IMR-90 (cell line): ENCODE measurements around the gene TCFL5. TPM values are rescaled to one million over a fixed set of nuclear protein-coding genes. Genes with fewer than 3 reads are reported as not detected.

Source experiments
- ATAC-seq: fragments of 200-7000 bp; cut with Tn5 transposase; 2 replicates; pipeline ENCODE4 v1.9.1; 2020; ENCODE audit warnings: low read depth, mild to moderate bottlenecking, moderate library complexity
- BruUV-seq: library from RNA; stranded (reverse); fragments of 400-500 nt; replicated peaks from 2 replicates; lab custom pipeline; 2021; lab: Mats Ljungman, UMichigan
- CTCF ChIA-PET: fragments of 300-600 bp; formaldehyde crosslinking; extraction: SDS; loops from one replicate; lab custom pipeline; 2021; ENCODE audit warnings: antibody characterized with exemption; lab: Yijun Ruan, JAX
- POLR2A ChIA-PET: fragments of 300-600 bp; sonication (Branson Sonifier 250); formaldehyde crosslinking; loops from one replicate; lab custom pipeline; 2022; ENCODE audit warnings: antibody characterized with exemption; ENCODE audit not compliant: unreplicated experiment; lab: Charles Lee
- DNase-seq: peaks from one replicate; pipeline ENCODE4 v3.0.0; 2013
- H2AFZ ChIP-seq: replicated peaks from 2 replicates; pipeline ENCODE3; 2013; ENCODE audit warnings: low read length, mild to moderate bottlenecking; ENCODE audit not compliant: poor library complexity
- H2AK5ac ChIP-seq: 2 replicates; pipeline ENCODE4 v1.6.1; 2013; ENCODE audit warnings: low read depth, low read length, inconsistent platforms
- H2AK9ac ChIP-seq: replicated peaks from 2 replicates; pipeline ENCODE3; 2013; ENCODE audit warnings: mild to moderate bottlenecking, low read depth, low read length, moderate library complexity; ENCODE audit not compliant: poor library complexity
- H2BK120ac ChIP-seq: 2 replicates; pipeline ENCODE4 v1.6.1; 2013; ENCODE audit warnings: low read depth, low read length, inconsistent platforms
- H2BK15ac ChIP-seq: 3 replicates; pipeline ENCODE4 v1.6.1; 2013; ENCODE audit warnings: low read depth, low read length, inconsistent platforms
- H2BK20ac ChIP-seq: 2 replicates; pipeline ENCODE4 v1.6.1; 2013; ENCODE audit warnings: low read depth, mild to moderate bottlenecking, inconsistent platforms, low read length, moderate library complexity
- H2BK5ac ChIP-seq: 2 replicates; pipeline ENCODE4 v1.6.1; 2013; ENCODE audit warnings: mild to moderate bottlenecking, low read depth, low read length, inconsistent platforms; ENCODE audit not compliant: poor library complexity, severe bottlenecking
- H3K14ac ChIP-seq: replicated peaks from 2 replicates; pipeline ENCODE4 v1.6.1; 2013; ENCODE audit warnings: low read depth, low read length, inconsistent platforms
- H3K18ac ChIP-seq: 2 replicates; pipeline ENCODE4 v1.6.1; 2013; ENCODE audit warnings: low read depth, low read length, control low read depth
- H3K23ac ChIP-seq: 2 replicates; pipeline ENCODE4 v1.6.1; 2013; ENCODE audit warnings: low read depth, low read length, inconsistent platforms
- H3K27ac ChIP-seq: 2 replicates; pipeline ENCODE4 v1.5.1; 2013; ENCODE audit warnings: mild to moderate bottlenecking, control low read depth, low read length; ENCODE audit not compliant: insufficient read depth
- H3K27me3 ChIP-seq: 2 replicates; pipeline ENCODE4 v1.6.1; 2013; ENCODE audit warnings: low read length; ENCODE audit not compliant: control insufficient read depth, insufficient read depth
- H3K36me3 ChIP-seq: 2 replicates; pipeline ENCODE4 v1.6.1; 2013; ENCODE audit warnings: low read length, mixed read lengths; ENCODE audit not compliant: control insufficient read depth, insufficient read depth
- H3K4ac ChIP-seq: 2 replicates; pipeline ENCODE4 v1.6.1; 2013; ENCODE audit warnings: low read depth, low read length, inconsistent platforms
- H3K4me1 ChIP-seq: 2 replicates; pipeline ENCODE4 v1.6.1; 2013; ENCODE audit warnings: low read length, mixed read lengths; ENCODE audit not compliant: control insufficient read depth, insufficient read depth
- H3K4me2 ChIP-seq: 2 replicates; pipeline ENCODE4 v1.6.1; 2013; ENCODE audit warnings: low read depth, mild to moderate bottlenecking, control low read depth, low read length, moderate library complexity
- H3K4me3 ChIP-seq: 2 replicates; pipeline ENCODE4 v1.5.1; 2013; ENCODE audit warnings: low read depth, mild to moderate bottlenecking, control low read depth, low read length, moderate library complexity; ENCODE audit not compliant: insufficient read depth
- H3K56ac ChIP-seq: 2 replicates; pipeline ENCODE4 v1.6.1; 2013; ENCODE audit warnings: low read length, inconsistent platforms; ENCODE audit not compliant: insufficient read depth; ENCODE audit errors: extremely low read depth
- H3K79me1 ChIP-seq, 2 experiments: 2 replicates each; pipeline ENCODE4 v1.6.1; 2013; ENCODE audit warnings: low read length in 2 of 2, inconsistent platforms in 1 of 2, low read depth in 1 of 2
- H3K9ac ChIP-seq: 2 replicates; pipeline ENCODE4 v1.6.1; 2013; ENCODE audit warnings: low read depth, low read length, control low read depth
- H3K9me1 ChIP-seq: 2 replicates; pipeline ENCODE4 v1.6.1; 2013; ENCODE audit warnings: low read length, inconsistent platforms; ENCODE audit not compliant: insufficient read depth
- H3K9me3 ChIP-seq: 2 replicates; pipeline ENCODE4 v1.6.1; 2013; ENCODE audit warnings: low read length; ENCODE audit not compliant: control insufficient read depth, insufficient read depth
- H4K20me1 ChIP-seq: 2 replicates; pipeline ENCODE4 v1.6.1; 2013; ENCODE audit warnings: low read length, inconsistent platforms; ENCODE audit not compliant: insufficient read depth
- H4K5ac ChIP-seq: 2 replicates; pipeline ENCODE4 v1.6.1; 2013; ENCODE audit warnings: mild to moderate bottlenecking, low read depth, low read length, control low read depth
- H4K8ac ChIP-seq, 2 experiments: 2 replicates each; pipeline ENCODE4 v1.6.1; 2013; ENCODE audit warnings: low read depth in 2 of 2, low read length in 2 of 2, control low read depth in 1 of 2, inconsistent platforms in 1 of 2
- H4K91ac ChIP-seq: 2 replicates; pipeline ENCODE4 v1.6.1; 2013; ENCODE audit warnings: low read depth, low read length, inconsistent platforms; ENCODE audit not compliant: insufficient read depth
- CEBPB ChIP-seq: IDR thresholded peaks from 2 replicates; pipeline ENCODE4 v1.6.1; 2012; ENCODE audit warnings: low read depth, low read length, improper control_type of control experiment
- CHD1 ChIP-seq: IDR thresholded peaks from 2 replicates; pipeline ENCODE4 v1.6.1; 2012; ENCODE audit warnings: low read depth, low read length, improper control_type of control experiment
- FOS ChIP-seq: fragments of 150-350 bp; IDR thresholded peaks from 2 replicates; pipeline ENCODE4 v1.6.1; 2016; ENCODE audit warnings: low read depth, low read length
- MAFK ChIP-seq: IDR thresholded peaks from 2 replicates; pipeline ENCODE4 v1.6.1; 2012; ENCODE audit warnings: low read depth, low read length, improper control_type of control experiment
- MAZ ChIP-seq: IDR thresholded peaks from 2 replicates; pipeline ENCODE4 v1.6.1; 2012; ENCODE audit warnings: low read depth, mild to moderate bottlenecking, low read length, improper control_type of control experiment, moderate library complexity, borderline replicate concordance
- MXI1 ChIP-seq: IDR thresholded peaks from 2 replicates; pipeline ENCODE4 v1.6.1; 2012; ENCODE audit warnings: low read depth, mild to moderate bottlenecking, low read length, moderate library complexity, borderline replicate concordance
- NFE2L2 ChIP-seq: fragments of 150-350 bp; IDR thresholded peaks from 2 replicates; pipeline ENCODE4 v1.6.1; 2016; ENCODE audit warnings: low read depth, mild to moderate bottlenecking, low read length
- POLR2A ChIP-seq: IDR thresholded peaks from 2 replicates; pipeline ENCODE4 v1.6.1; 2012; ENCODE audit warnings: mild to moderate bottlenecking, low read depth, low read length
- RAD21 ChIP-seq: IDR thresholded peaks from 2 replicates; pipeline ENCODE4 v1.6.1; 2012; ENCODE audit warnings: low read length, improper control_type of control experiment
- RCOR1 ChIP-seq: IDR thresholded peaks from 2 replicates; pipeline ENCODE4 v1.6.1; 2012; ENCODE audit warnings: mild to moderate bottlenecking, low read length, improper control_type of control experiment; ENCODE audit not compliant: insufficient replicate concordance
- RFX5 ChIP-seq: IDR thresholded peaks from 2 replicates; pipeline ENCODE4 v1.8.0; 2012; ENCODE audit warnings: low read depth, mild to moderate bottlenecking, low read length, moderate library complexity
- SMC3 ChIP-seq: fragments of 150-350 bp; IDR thresholded peaks from 2 replicates; pipeline ENCODE4 v1.6.1; 2016; ENCODE audit warnings: low read depth, mild to moderate bottlenecking, antibody characterized with exemption, low read length, moderate library complexity
- WGBS, 2 experiments: methylation state at CpG; one replicate each; pipeline versions ENCODE4 v1.1.5 to v1.1.7; 2013; ENCODE audit warnings: missing lambda C conversion rate in 2 of 2; ENCODE audit not compliant: insufficient read length in 1 of 2; ENCODE audit errors: extremely low coverage in 2 of 2; 5-methylcytosine and 5-hydroxymethylcytosine counted together
- dilution Hi-C: fragments of 300-500 bp; cut with HindIII; formaldehyde crosslinking; loops from one replicate; pipeline ENCODE4 v1.14.3; 2018; ENCODE audit warnings: low sequenced_read_pairs; ENCODE audit not compliant: unreplicated experiment
- in situ Hi-C: fragments of 300-500 bp; cut with MboI; formaldehyde crosslinking; loops from 3 replicates; pipeline ENCODE4 v1.14.3; 2019; ENCODE audit warnings: low sequenced_read_pairs, inconsistent platforms, mixed read lengths
- intact Hi-C: fragments of 100-400 bp; cut with micrococcal nuclease; formaldehyde crosslinking; loops from 2 replicates; pipeline ENCODE4 v1.10.0; 2022
- polyA plus RNA-seq, 3 experiments: library from polyadenylated mRNA; depleted of rRNA; stranded (reverse); fragments of >200 nt; gene quantifications; 2 replicates each; pipeline ENCODE4 v1.2.3, GENCODE V29; 2012; ENCODE audit warnings: low replicate concordance in 1 of 3
- total RNA-seq: library from RNA; depleted of rRNA; stranded (reverse); fragments of >200 nt; gene quantifications from 2 replicates; pipeline ENCODE4 v1.2.3, GENCODE V29; 2012
- TF ChIP-seq, protein P1 (sequence below): fragments of 150-350 bp; IDR thresholded peaks from 2 replicates; pipeline ENCODE4 v1.6.1; 2017; ENCODE audit warnings: mild to moderate bottlenecking, antibody characterized with exemption, low read length, low read depth

TCFL5 gene
- total and polyA plus RNA-seq, 2 of the 4 experiments (the other 2 are of a cell fraction): 6.0 to 8.2 TPM

DNA sequence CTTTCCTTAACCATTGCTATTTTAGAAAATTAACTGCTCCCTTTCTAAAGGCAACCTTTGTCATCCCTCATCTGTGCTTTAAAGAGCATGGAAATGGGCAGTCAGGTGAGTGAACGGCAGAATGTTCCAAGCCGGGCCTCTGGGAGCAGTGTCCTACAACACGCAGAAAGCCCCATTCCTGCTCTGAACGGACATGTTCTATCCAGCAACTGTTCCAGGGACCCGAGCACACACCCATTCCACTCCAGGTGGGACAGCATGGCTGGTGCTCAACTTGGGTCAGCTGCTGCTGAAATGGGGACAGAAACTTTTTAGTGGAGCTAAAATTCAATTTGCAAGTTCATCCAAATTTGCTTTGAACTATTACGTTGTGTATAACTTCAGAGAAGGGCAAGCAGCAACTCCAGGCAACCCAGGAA, 38.0 kb upstream of the TCFL5 start:
- peaks cover 35% of the 10 kb centered on the region for H3K36me3 ChIP-seq
- dilution Hi-C loops: no loop called here
- no peak for DNase-seq

More for the DNA sequence above, 38.0 kb upstream of the TCFL5 start:
- in situ Hi-C loops (no loop called here), intact Hi-C loops (loop anchor here (1.0 to 2.0 kb wide), 4 partner anchors 25 to 110 kb away; no protein-coding TSS in a partner anchor)
- H4K20me1 ChIP-seq: peaks cover 38% of the 10 kb centered on the region
- no peak overlapping the region for H4K5ac ChIP-seq
- CTCF ChIA-PET: interaction anchor here (0.6 kb wide), 1 partner anchor 10 kb away, joined by 3 read pairs; no protein-coding TSS in a partner anchor
- H2BK120ac ChIP-seq: no peak overlapping the region
- no peak for ATAC-seq
- no peak overlapping the region for H2AK9ac ChIP-seq
- no peak overlapping the region for H3K4me2 ChIP-seq
- 61% methylated on average over 3 of the region's 6 CpGs; no CpG with 5 or more reads in 1 of the 2 experiments for WGBS, 2 experiments
- no peaks in the 10 kb centered on the region for H3K9me3 ChIP-seq
- H3K18ac ChIP-seq: no peak overlapping the region
- no peak overlapping the region for H3K27ac ChIP-seq
- peaks cover 6 to 67% of the 10 kb centered on the region in 2 experiments; a peak in 3 of 4 replicates for H3K79me1 ChIP-seq
- H3K4me3 ChIP-seq: no peak overlapping the region
- H3K27me3 ChIP-seq: no peaks in the 10 kb centered on the region
- TF ChIP-seq RAD21 (no peak), CEBPB (no peak), POLR2A (no peak), MAZ (no peak), FOS (no peak), MAFK (no peak), SMC3 (no peak), MXI1 (no peak), CHD1 (no peak), RFX5 (no peak), NFE2L2 (no peak), RCOR1 (no peak)
- TF ChIP-seq, protein P1, sequence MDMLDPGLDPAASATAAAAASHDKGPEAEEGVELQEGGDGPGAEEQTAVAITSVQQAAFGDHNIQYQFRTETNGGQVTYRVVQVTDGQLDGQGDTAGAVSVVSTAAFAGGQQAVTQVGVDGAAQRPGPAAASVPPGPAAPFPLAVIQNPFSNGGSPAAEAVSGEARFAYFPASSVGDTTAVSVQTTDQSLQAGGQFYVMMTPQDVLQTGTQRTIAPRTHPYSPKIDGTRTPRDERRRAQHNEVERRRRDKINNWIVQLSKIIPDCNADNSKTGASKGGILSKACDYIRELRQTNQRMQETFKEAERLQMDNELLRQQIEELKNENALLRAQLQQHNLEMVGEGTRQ: no peak
- no peak overlapping the region for H3K14ac ChIP-seq
- POLR2A ChIA-PET: no interaction called here
- no TSS peak for BruUV-seq
- no peak overlapping the region for H3K23ac ChIP-seq
- H3K4ac ChIP-seq: no peak overlapping the region
- H2AK5ac ChIP-seq: no peak overlapping the region
- H2AFZ ChIP-seq: no peak overlapping the region
- H4K8ac ChIP-seq: no peak overlapping the region
- H2BK5ac ChIP-seq: no peak overlapping the region
- H3K56ac ChIP-seq: no peak overlapping the region
- no peak overlapping the region; the same call in 1 of the 2 replicates for H4K91ac ChIP-seq
- H3K9ac ChIP-seq: no peak overlapping the region
- H3K9me1 ChIP-seq: peaks cover 12% of the 10 kb centered on the region
- H2BK20ac ChIP-seq: no peak overlapping the region
- no peak overlapping the region for H2BK15ac ChIP-seq
- peaks cover 26% of the 10 kb centered on the region for H3K4me1 ChIP-seq
